Stimulated activated naive CD4-positive, alpha-beta T cell (primary cell): ENCODE measurements around the gene CHRNA3.
"Not testable (repeated sequence)": the region's sequence is repeated elsewhere in the genome, so short reads cannot be mapped to it uniquely, and the experiment has no call there.

Experiments used
- DNase-seq, 6 experiments: peaks; one replicate each; lab custom pipeline; 2025; lab: John Stamatoyannopoulos, UW

CHRNA3 gene

GRCh38 chr15:78560201-78560600 is 60.6 kb downstream of the CHRNA3 start:
- DNase-seq = not testable (repeated sequence)

- DNase-seq = no peak
Measured at GRCh38 chr15:78552597-78552996, 68.2 kb downstream of the CHRNA3 start.

- no peak for DNase-seq
Measured at GRCh38 chr15:78551902-78552301, 68.9 kb downstream of the CHRNA3 start.

- no peak for DNase-seq
Measured at GRCh38 chr15:78550815-78551214, 70.0 kb downstream of the CHRNA3 start.

- no peak for DNase-seq
Measured at GRCh38 chr15:78550194-78550593, 70.6 kb downstream of the CHRNA3 start.
